Ovary (tissue), 9 donors: ENCODE results near the gene HS6ST3. TPM values are rescaled to one million over a fixed set of nuclear protein-coding genes. Genes with fewer than 3 reads are reported as not detected.

ENCODE experiments used
- DNase-seq, 5 donors: peaks; one replicate each; pipeline ENCODE4 v3.0.0-alpha.2; 2019 to 2020
- H3K27ac ChIP-seq, 2 donors: fragments of 200-600 bp; one replicate each; pipeline versions ENCODE4 v1.5.1 to v1.8.0; 2019 to 2022
- H3K27me3 ChIP-seq: fragments of 200-600 bp; one replicate; pipeline ENCODE4 v1.8.0; 2022
- H3K36me3 ChIP-seq: fragments of 200-600 bp; sonication (generic); one replicate; pipeline ENCODE4 v1.5.1; 2019
- H3K4me1 ChIP-seq: one replicate; pipeline ENCODE4 v1.8.1; 2013; ENCODE audit warnings: mild to moderate bottlenecking, moderate library complexity; ENCODE audit not compliant: insufficient read depth
- H3K4me3 ChIP-seq: fragments of 200-600 bp; sonication (generic); one replicate; pipeline ENCODE4 v1.5.1; 2017
- H3K9me3 ChIP-seq, 2 donors: fragments of 200-600 bp in 1 of 2; sonication (generic) in 1 of 2; one replicate each; pipeline versions ENCODE4 v1.5.1 to v1.8.1; 2013 to 2019; ENCODE audit warnings: mild to moderate bottlenecking in 1 of 2, moderate library complexity in 1 of 2
- EP300 ChIP-seq: sonication (generic); formaldehyde crosslinking; IDR thresholded peaks from one replicate; pipeline ENCODE4 v1.6.1; 2017; ENCODE audit warnings: antibody characterized with exemption
- POLR2A ChIP-seq: fragments of 450-650 bp; IDR thresholded peaks from one replicate; pipeline ENCODE4 v1.6.1; 2017; ENCODE audit warnings: antibody characterized with exemption, mild to moderate bottlenecking, moderate library complexity
- WGBS, 3 donors: extraction: QIAGEN DNeasy Blood & Tissue Kit in 1 of 3; methylation state at CpG; one replicate each; pipeline versions ENCODE4 v1.1.5 to v1.1.7; 2013 to 2017; 5-methylcytosine and 5-hydroxymethylcytosine counted together
- intact Hi-C, 4 donors: fragments of 100-400 bp; cut with DNase I; formaldehyde crosslinking; loops; one replicate each; pipeline versions ENCODE4 v1.11.0 to v1.15.1; 2022 to 2023
- polyA plus RNA-seq, 2 donors: library from polyadenylated mRNA; stranded (reverse); fragments of 200-250 nt in 1 of 2; fragments of 350-450 nt in 1 of 2; fragmentation: Illumina TruSeq in 1 of 2; extraction: RNeasy Lipid Tissue Mini Kit (QIAGEN cat#74804) in 1 of 2; gene quantifications; one replicate each; pipeline ENCODE4 v1.2.3, GENCODE V29; 2013 to 2014
- total RNA-seq, 7 donors: library from RNA; depleted of rRNA in 2 of 7; stranded (reverse); fragments of >200 nt in 2 of 7; fragmentation: NEBNext Ultra II Directional in 3 of 7; extraction: Animal tissue kit (Norgen Biotek cat#: 25700) in 3 of 7; gene quantifications; one replicate each; pipeline versions ENCODE4 v1.1.0 to v1.2.4, GENCODE V29; 2016 to 2023
- TF ChIP-seq, protein P1 (sequence below), 3 donors: fragments of 450-650 bp in 2 of 3; fragments of 200-600 bp in 1 of 3; IDR thresholded peaks; one replicate each; pipeline versions ENCODE4 v1.5.1 to v1.8.0; 2016 to 2022; ENCODE audit warnings: antibody characterized with exemption in 3 of 3, mild to moderate bottlenecking in 1 of 3
- donor health status: DM: no; HTN: no; CAD: no; lungs with moderate emphysema.
- donor health status: DM: no; HTN: no; CAD: no.
- donor health status: Bipolar disorder and iron deficiency.
- donor health status: DM: yes; HTN: yes; CAD: no.
- donor health status: DM: no; HTN: no; CAD: no.
- donor health status: DM: yes; HTN: yes; CAD: no.

Gene HS6ST3
- total and polyA plus RNA-seq, 9 donors = 0.05 to 0.46 (median 0.19) TPM; not detected in 3

DNA sequence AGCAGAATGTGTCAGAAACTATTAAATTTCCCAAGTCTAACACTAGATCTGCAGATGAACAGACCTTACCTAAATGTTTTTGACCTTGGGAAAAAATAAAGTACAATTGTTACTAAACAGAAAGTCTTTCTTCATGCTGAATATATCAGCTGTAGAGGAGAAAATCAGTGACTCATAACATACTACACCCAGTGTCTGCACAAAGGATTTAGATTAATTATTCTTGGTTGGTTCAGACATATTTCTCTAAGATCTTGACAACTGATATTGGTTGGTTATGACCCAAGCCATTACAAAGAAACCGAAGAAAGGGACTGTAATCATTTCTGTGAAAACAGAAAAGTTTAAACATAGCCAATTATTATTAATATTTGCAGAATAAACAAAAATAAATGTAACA lies 225.1 kb downstream of the HS6ST3 start:
- intact Hi-C loops = no loop called here

DNA sequence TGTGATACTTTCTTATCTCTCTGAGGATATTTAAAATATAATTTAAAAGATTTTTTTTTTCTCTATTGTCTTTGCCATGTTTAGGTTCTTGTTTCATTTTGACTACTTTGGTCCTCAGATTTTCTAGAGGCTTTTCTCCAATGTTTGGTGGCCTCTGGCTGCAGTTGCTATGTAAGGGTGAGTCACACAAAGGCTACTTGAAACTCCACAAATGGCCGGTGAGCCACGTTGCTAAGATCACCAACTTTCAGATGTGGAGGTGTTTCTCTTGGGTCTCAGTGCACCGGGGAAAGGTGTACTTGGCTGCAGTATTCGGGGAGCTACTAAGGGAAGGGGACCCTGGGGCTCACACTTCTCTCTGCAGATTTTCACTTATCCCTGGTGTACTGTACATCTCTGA lies 248.1 kb downstream of the HS6ST3 start:
- H3K27me3 ChIP-seq = no peaks in the 10 kb centered on the region
- H3K9me3 ChIP-seq = no peaks in the 10 kb centered on the region
- no peak overlapping the region for H3K4me3 ChIP-seq
- H3K36me3 ChIP-seq = no peaks in the 10 kb centered on the region
- intact Hi-C loops = no loop called here
- no peaks in the 10 kb centered on the region for H3K4me1 ChIP-seq
- no peak for DNase-seq
- no peak overlapping the region for H3K27ac ChIP-seq
- WGBS, 3 donors = 84 to 88% (median 85%) methylated on average over 4 of the region's 4 CpGs
- TF ChIP-seq EP300 = no peak
- TF ChIP-seq POLR2A = no peak
- TF ChIP-seq, protein P1, sequence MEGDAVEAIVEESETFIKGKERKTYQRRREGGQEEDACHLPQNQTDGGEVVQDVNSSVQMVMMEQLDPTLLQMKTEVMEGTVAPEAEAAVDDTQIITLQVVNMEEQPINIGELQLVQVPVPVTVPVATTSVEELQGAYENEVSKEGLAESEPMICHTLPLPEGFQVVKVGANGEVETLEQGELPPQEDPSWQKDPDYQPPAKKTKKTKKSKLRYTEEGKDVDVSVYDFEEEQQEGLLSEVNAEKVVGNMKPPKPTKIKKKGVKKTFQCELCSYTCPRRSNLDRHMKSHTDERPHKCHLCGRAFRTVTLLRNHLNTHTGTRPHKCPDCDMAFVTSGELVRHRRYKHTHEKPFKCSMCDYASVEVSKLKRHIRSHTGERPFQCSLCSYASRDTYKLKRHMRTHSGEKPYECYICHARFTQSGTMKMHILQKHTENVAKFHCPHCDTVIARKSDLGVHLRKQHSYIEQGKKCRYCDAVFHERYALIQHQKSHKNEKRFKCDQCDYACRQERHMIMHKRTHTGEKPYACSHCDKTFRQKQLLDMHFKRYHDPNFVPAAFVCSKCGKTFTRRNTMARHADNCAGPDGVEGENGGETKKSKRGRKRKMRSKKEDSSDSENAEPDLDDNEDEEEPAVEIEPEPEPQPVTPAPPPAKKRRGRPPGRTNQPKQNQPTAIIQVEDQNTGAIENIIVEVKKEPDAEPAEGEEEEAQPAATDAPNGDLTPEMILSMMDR (IDR thresholded peaks at IDR 0.05) = no peak

More for the DNA sequence above, 225.1 kb downstream of the HS6ST3 start:
- no peak overlapping the region for H3K4me3 ChIP-seq
- 34 to 55% (median 50%) methylated on average over 1 of the region's 1 CpG for WGBS, 3 donors
- no peaks in the 10 kb centered on the region for H3K27me3 ChIP-seq
- no peak for DNase-seq
- H3K27ac ChIP-seq = no peak overlapping the region
- H3K36me3 ChIP-seq = no peaks in the 10 kb centered on the region
- TF ChIP-seq POLR2A = no peak
- TF ChIP-seq, protein P1 (IDR thresholded peaks at IDR 0.05) = no peak
- TF ChIP-seq EP300 = no peak
- H3K4me1 ChIP-seq = no peaks in the 10 kb centered on the region
- H3K9me3 ChIP-seq = no peaks in the 10 kb centered on the region

DNA sequence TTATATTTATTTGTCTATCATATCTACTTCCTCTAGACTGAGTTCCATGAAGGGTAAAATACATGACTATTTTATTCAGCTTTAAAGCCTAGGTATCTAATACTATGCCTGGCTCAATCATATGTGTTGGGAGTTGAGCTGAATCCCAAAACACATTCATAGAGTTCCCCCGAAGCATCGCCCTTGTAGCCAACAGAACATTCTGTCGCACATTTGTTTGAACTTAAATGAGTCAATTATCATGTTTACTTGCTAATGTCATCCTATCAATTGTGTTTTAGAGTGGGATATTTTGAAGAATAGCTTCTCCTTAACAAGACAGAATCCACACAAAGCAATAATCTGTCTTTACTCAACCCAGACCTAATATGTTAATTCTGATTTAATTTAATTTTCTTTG lies 252.4 kb downstream of the HS6ST3 start:
- intact Hi-C loops = no loop called here
- TF ChIP-seq, protein P1 (IDR thresholded peaks at IDR 0.05) = no peak
- TF ChIP-seq EP300 = no peak
- no peak for TF ChIP-seq POLR2A
- no peak overlapping the region for H3K4me3 ChIP-seq
- no peaks in the 10 kb centered on the region for H3K4me1 ChIP-seq
- 79 to 89% (median 88%) methylated on average over 3 of the region's 3 CpGs for WGBS, 3 donors
- DNase-seq = no peak
- no peaks in the 10 kb centered on the region for H3K9me3 ChIP-seq
- no peaks in the 10 kb centered on the region for H3K36me3 ChIP-seq
- H3K27me3 ChIP-seq = no peaks in the 10 kb centered on the region
- no peak overlapping the region for H3K27ac ChIP-seq

DNA sequence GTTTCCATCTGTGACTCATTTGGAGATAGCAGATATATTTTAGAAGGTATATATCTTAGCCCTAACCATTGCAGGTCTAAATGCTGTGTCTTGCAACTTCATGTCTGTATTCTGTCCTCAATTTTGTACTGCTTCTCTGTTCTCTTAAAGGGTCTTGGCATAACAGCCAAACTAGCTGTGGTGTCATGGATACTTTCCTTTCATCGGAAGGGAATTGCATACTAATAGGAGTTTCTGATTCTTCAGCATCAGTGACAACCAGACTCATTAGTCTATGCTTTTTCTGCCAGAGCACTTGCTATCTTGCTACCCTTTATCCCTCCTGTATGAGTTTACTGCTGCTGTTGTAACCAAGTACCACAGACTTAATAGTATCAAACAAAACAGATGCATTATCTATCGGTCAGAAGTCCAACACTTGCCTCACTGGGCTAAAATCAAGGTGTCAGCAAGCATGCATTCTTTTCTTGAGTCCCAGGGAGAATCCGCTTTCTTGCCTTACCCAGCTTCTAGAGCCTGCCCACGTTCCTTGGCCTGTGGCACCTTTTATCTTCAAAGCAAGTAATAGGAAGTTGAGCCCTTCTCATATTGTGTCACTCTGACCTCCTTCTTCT lies 253.1 kb downstream of the HS6ST3 start:
- Histone ChIP-seq H3K36me3 (no peaks in the 10 kb centered on the region), H3K27me3 (no peaks in the 10 kb centered on the region), H3K9me3 (no peaks in the 10 kb centered on the region), H3K27ac (no peak overlapping the region), H3K4me3 (no peak overlapping the region), H3K4me1 (no peaks in the 10 kb centered on the region)
- TF ChIP-seq POLR2A = no peak
- TF ChIP-seq EP300 = no peak
- TF ChIP-seq, protein P1 (IDR thresholded peaks at IDR 0.05) = no peak
- intact Hi-C loops = no loop called here
- 68 to 79% (median 75%) methylated on average over 4 of the region's 4 CpGs for WGBS, 3 donors
- DNase-seq = no peak
